CD14-positive monocyte (primary cell): Measurements from ENCODE around the gene NAGS. TPM values are rescaled to one million over a fixed set of nuclear protein-coding genes. Genes with fewer than 3 reads are reported as not detected.

Experiments
- DNase-seq, 3 donors: peaks; one replicate each; pipeline ENCODE4 v3.0.0-alpha.2; 2011 to 2022
- H2AFZ ChIP-seq: 2 replicates; pipeline ENCODE4 v1.6.0; 2012; ENCODE audit warnings: mild to moderate bottlenecking, low read depth, low read length, inconsistent platforms; ENCODE audit not compliant: insufficient read depth, poor library complexity, severe bottlenecking
- H3K27ac ChIP-seq, 2 donors: 1 replicate in 1 of 2; 2 replicates in 1 of 2; pipeline ENCODE4 v1.5.1; 2012 to 2013; ENCODE audit warnings: low read length in 2 of 2, control low read depth in 1 of 2, inconsistent platforms in 1 of 2, low read depth in 1 of 2, mild to moderate bottlenecking in 1 of 2
- H3K27me3 ChIP-seq, 2 donors: one replicate each; pipeline versions ENCODE4 v1.6.0 to v1.6.1; 2011 to 2013; ENCODE audit warnings: low read length in 2 of 2; ENCODE audit not compliant: control insufficient read depth in 2 of 2, insufficient read depth in 2 of 2
- H3K36me3 ChIP-seq, 2 donors: replicated peaks in 1 of 2; 1 replicate in 1 of 2; 2 replicates in 1 of 2; pipeline versions ENCODE4 v1.5.1 to v1.6.1; 2012 to 2013; ENCODE audit warnings: low read length in 2 of 2, control low read depth in 1 of 2, inconsistent platforms in 1 of 2, mild to moderate bottlenecking in 1 of 2; ENCODE audit not compliant: insufficient read depth in 2 of 2, control insufficient read depth in 1 of 2
- H3K4me1 ChIP-seq, 2 donors: 1 replicate in 1 of 2; 2 replicates in 1 of 2; pipeline versions ENCODE4 v1.5.1 to v1.6.1; 2012 to 2013; ENCODE audit warnings: low read length in 2 of 2, control low read depth in 1 of 2, inconsistent platforms in 1 of 2, mild to moderate bottlenecking in 1 of 2, moderate library complexity in 1 of 2; ENCODE audit not compliant: insufficient read depth in 2 of 2, control insufficient read depth in 1 of 2
- H3K4me2 ChIP-seq: replicated peaks from 2 replicates; pipeline ENCODE3; 2012; ENCODE audit warnings: low read length, moderate library complexity, mild to moderate bottlenecking; ENCODE audit not compliant: poor library complexity, severe bottlenecking; ENCODE audit errors: extremely low read depth
- H3K4me3 ChIP-seq, 3 experiments: fragments of 200-600 bp in 1 of 3; sonication (generic) in 1 of 3; replicated peaks in 1 of 3; 1 replicate in 2 of 3; 2 replicates in 1 of 3; pipeline ENCODE4 v1.5.1; 2011 to 2013; ENCODE audit warnings: low read length in 3 of 3, mild to moderate bottlenecking in 3 of 3, control low read depth in 2 of 3, low read depth in 2 of 3, inconsistent platforms in 1 of 3, moderate library complexity in 1 of 3
- H3K79me2 ChIP-seq: 2 replicates; pipeline ENCODE4 v1.6.0; 2012; ENCODE audit warnings: mild to moderate bottlenecking, control low read depth, inconsistent platforms, low read length, moderate library complexity; ENCODE audit not compliant: insufficient read depth
- H3K9ac ChIP-seq: 2 replicates; pipeline ENCODE4 v1.6.0; 2017; ENCODE audit warnings: low read length, mild to moderate bottlenecking; ENCODE audit not compliant: insufficient read depth, poor library complexity, severe bottlenecking
- H3K9me3 ChIP-seq, 2 donors: replicated peaks in 1 of 2; 1 replicate in 1 of 2; 2 replicates in 1 of 2; pipeline versions ENCODE4 v1.5.1 to v1.6.1; 2012 to 2013; ENCODE audit warnings: low read length in 2 of 2, control low read depth in 1 of 2; ENCODE audit not compliant: control insufficient read depth in 1 of 2, insufficient read depth in 1 of 2
- H4K20me1 ChIP-seq: 2 replicates; pipeline ENCODE4 v1.6.0; 2012; ENCODE audit warnings: mild to moderate bottlenecking, low read length, control low read depth, moderate library complexity; ENCODE audit not compliant: insufficient read depth
- H3K27ac Mint-ChIP-seq, 7 donors: one replicate each; pipeline ENCODE4 v1.8.0; 2020; ENCODE audit warnings: mild to moderate bottlenecking in 7 of 7, mixed read lengths in 7 of 7, moderate library complexity in 6 of 7, inconsistent platforms in 2 of 7
- H3K27me3 Mint-ChIP-seq, 3 donors: one replicate each; pipeline ENCODE4 v1.8.0; 2021 to 2022; ENCODE audit warnings: low read depth in 3 of 3, mild to moderate bottlenecking in 3 of 3, mixed read lengths in 3 of 3, moderate library complexity in 3 of 3, inconsistent platforms in 1 of 3
- H3K36me3 Mint-ChIP-seq, 2 donors: one replicate each; pipeline ENCODE4 v1.8.0; 2020; ENCODE audit warnings: mixed read lengths in 2 of 2, inconsistent platforms in 1 of 2, mild to moderate bottlenecking in 1 of 2
- H3K4me1 Mint-ChIP-seq: one replicate; pipeline ENCODE4 v1.8.0; 2020; ENCODE audit warnings: mild to moderate bottlenecking, mixed read lengths
- H3K4me3 Mint-ChIP-seq, 2 donors: one replicate each; pipeline ENCODE4 v1.8.0; 2020; ENCODE audit warnings: mild to moderate bottlenecking in 2 of 2, mixed read lengths in 2 of 2, moderate library complexity in 1 of 2
- H3K9me3 Mint-ChIP-seq, 7 donors: one replicate each; pipeline ENCODE4 v1.8.0; 2020 to 2022; ENCODE audit warnings: mixed read lengths in 7 of 7, mild to moderate bottlenecking in 6 of 7, moderate library complexity in 6 of 7, inconsistent platforms in 2 of 7
- CTCF ChIP-seq: fragments of 200-600 bp; IDR thresholded peaks from one replicate; pipeline ENCODE4 v1.8.0; 2022; ENCODE audit warnings: antibody characterized with exemption, mild to moderate bottlenecking
- WGBS: methylation state at CpG from one replicate; pipeline ENCODE4 v1.1.5; 2013; ENCODE audit warnings: missing lambda C conversion rate; ENCODE audit not compliant: insufficient coverage; 5-methylcytosine and 5-hydroxymethylcytosine counted together
- intact Hi-C, 2 donors: fragments of 100-400 bp; cut with micrococcal nuclease; formaldehyde crosslinking; loops; one replicate each; pipeline versions ENCODE4 v1.15.0 to v1.15.1; 2023
- polyA plus RNA-seq, 3 donors: library from polyadenylated mRNA; depleted of rRNA in 1 of 3; unstranded in 2 of 3; stranded (reverse) in 1 of 3; fragments of 300-500 nt in 2 of 3; fragments of >200 nt in 1 of 3; fragmentation: Illumina TruSeq in 2 of 3; gene quantifications; 1 replicate in 2 of 3; 2 replicates in 1 of 3; pipeline ENCODE4 v1.2.3, GENCODE V29; 2012 to 2021

NAGS gene
- polyA plus RNA-seq, 3 donors: 0.65 to 0.93 (median 0.84) TPM

DNA sequence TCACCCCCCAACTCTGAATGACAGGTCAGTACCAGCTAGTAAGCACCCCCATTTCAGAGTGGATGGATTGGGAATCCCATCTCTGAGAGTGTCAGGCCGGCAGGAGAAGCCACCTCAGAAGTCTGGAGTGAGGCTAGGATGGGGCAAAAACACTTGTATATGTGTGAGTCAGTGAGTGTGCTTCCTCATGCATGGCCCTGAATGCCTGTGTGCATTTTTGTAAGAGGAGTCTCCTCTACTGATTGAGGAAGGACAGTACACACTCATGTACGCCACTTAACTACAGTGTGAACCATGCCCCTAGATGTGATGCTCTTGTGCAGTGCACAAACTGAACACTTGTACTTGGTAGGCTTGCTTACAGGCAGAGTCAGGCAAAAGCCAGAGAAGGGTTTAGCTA lies 22.3 kb upstream of the NAGS start:
- H3K4me1 Mint-ChIP-seq: peaks cover 6% of the 10 kb centered on the region
- peak overlapping the region in 1 of 2 donors; percentile 57 for H3K4me3 Mint-ChIP-seq
- Histone ChIP-seq H3K9me3 (peaks cover 0 to 5% of the 10 kb centered on the region in 2 donors), H4K20me1 (no peaks in the 10 kb centered on the region), H3K9ac (no peak overlapping the region), H3K4me3 (no peak overlapping the region), H3K4me2 (no peak overlapping the region), H3K79me2 (no peaks in the 10 kb centered on the region), H3K36me3 (no peaks in the 10 kb centered on the region), H3K27ac (no peak overlapping the region), H3K4me1 (peaks cover 4 to 9% of the 10 kb centered on the region in 2 donors), H3K27me3 (peaks cover 36 to 60% of the 10 kb centered on the region in 2 donors), H2AFZ (no peak overlapping the region)
- peaks cover 0 to 6% (median 0%) of the 10 kb centered on the region in 7 donors for H3K9me3 Mint-ChIP-seq
- TF ChIP-seq CTCF: no peak
- WGBS: 86% methylated on average over 2 of the region's 2 CpGs
- no peak for DNase-seq
- H3K27ac Mint-ChIP-seq: no peak overlapping the region
- H3K36me3 Mint-ChIP-seq: no peaks in the 10 kb centered on the region
- intact Hi-C loops: no loop called here
- peaks cover 60 to 82% (median 64%) of the 10 kb centered on the region in 3 donors for H3K27me3 Mint-ChIP-seq

GRCh38 chr17:43983196-43983514 lies 21.3 kb upstream of the NAGS start:
- Mint-ChIP-seq H3K4me1 (peaks cover 6% of the 10 kb centered on the region), H3K27ac (no peak overlapping the region), H3K36me3 (no peaks in the 10 kb centered on the region), H3K27me3 (peaks cover 54 to 80% (median 65%) of the 10 kb centered on the region in 3 donors), H3K9me3 (peaks cover 0 to 6% (median 0%) of the 10 kb centered on the region in 7 donors), H3K4me3 (peak overlapping the region in 1 of 2 donors; percentile 76)
- no peaks in the 10 kb centered on the region for H3K79me2 ChIP-seq
- H4K20me1 ChIP-seq: no peaks in the 10 kb centered on the region
- H3K4me3 ChIP-seq: no peak overlapping the region
- no peak overlapping the region for H3K4me2 ChIP-seq
- no peak overlapping the region for H3K9ac ChIP-seq
- H3K36me3 ChIP-seq: no peaks in the 10 kb centered on the region
- 12% methylated on average over 3 of the region's 5 CpGs for WGBS
- no peak for TF ChIP-seq CTCF
- no peak overlapping the region for H3K27ac ChIP-seq
- intact Hi-C loops: no loop called here
- H3K27me3 ChIP-seq: peaks cover 36 to 66% of the 10 kb centered on the region in 2 donors
- H3K9me3 ChIP-seq: peaks cover 0 to 5% of the 10 kb centered on the region in 2 donors
- DNase-seq: no peak
- H2AFZ ChIP-seq: no peak overlapping the region
- peaks cover 4 to 9% of the 10 kb centered on the region in 2 donors for H3K4me1 ChIP-seq
